ENCODE measurements around the gene CACNA2D2.

DNA sequence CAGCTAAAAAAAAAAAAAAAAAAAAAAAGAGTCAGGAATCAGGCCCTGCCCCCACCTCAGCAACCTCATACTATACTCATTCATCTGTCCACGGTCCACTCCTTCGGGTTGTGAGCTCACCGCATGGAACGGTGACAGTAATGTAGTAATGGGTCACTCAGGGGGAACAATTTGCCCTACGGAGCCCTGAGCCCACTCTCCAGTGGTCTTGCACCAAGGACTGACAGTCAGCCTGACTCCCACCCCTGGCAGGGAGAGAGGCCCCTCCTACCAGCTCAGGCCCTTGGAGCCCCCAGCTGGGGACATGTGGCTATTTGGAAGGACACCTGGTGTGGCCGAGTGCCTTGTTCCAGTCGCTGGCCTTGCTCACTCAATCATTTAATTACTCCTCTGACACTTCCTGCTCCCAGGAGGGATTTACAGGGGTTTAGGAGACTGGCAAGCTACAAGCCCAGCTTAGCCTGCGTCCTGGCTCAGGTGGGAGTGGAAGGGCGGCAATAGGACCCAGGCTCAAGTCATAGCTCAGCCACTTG is 19.9 kb upstream of the CACNA2D2 start:
- TF ChIP-seq, protein P1, sequence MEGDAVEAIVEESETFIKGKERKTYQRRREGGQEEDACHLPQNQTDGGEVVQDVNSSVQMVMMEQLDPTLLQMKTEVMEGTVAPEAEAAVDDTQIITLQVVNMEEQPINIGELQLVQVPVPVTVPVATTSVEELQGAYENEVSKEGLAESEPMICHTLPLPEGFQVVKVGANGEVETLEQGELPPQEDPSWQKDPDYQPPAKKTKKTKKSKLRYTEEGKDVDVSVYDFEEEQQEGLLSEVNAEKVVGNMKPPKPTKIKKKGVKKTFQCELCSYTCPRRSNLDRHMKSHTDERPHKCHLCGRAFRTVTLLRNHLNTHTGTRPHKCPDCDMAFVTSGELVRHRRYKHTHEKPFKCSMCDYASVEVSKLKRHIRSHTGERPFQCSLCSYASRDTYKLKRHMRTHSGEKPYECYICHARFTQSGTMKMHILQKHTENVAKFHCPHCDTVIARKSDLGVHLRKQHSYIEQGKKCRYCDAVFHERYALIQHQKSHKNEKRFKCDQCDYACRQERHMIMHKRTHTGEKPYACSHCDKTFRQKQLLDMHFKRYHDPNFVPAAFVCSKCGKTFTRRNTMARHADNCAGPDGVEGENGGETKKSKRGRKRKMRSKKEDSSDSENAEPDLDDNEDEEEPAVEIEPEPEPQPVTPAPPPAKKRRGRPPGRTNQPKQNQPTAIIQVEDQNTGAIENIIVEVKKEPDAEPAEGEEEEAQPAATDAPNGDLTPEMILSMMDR (conservative IDR thresholded peaks at IDR 0.05) = no peak
- no peak for TF ChIP-seq EZH2 (IDR thresholded peaks at IDR 0.05; ENCODE audit: low read depth)

All from PC-9 (cell line).